B cell (primary cell): ENCODE data around the gene PSMB3. TPM values are rescaled to one million over a fixed set of nuclear protein-coding genes. Genes with fewer than 3 reads are reported as not detected.

Experiments used
- ATAC-seq: fragments of 200-7000 bp; cut with Tn5 transposase; one replicate; pipeline ENCODE4 v1.10.0; 2021; ENCODE audit warnings: low read depth, mild to moderate bottlenecking, moderate number of reproducible peaks, moderate library complexity
- CTCF ChIA-PET: fragments of 350-600 bp; sonication (Branson Sonifier 250); formaldehyde crosslinking; loops from one replicate; lab custom pipeline; 2021; ENCODE audit warnings: antibody characterized with exemption, inconsistent platforms; lab: Charles Lee
- POLR2A ChIA-PET: fragments of 350-600 bp; sonication (Branson Sonifier 250); formaldehyde crosslinking; loops from one replicate; lab custom pipeline; 2021; ENCODE audit warnings: antibody characterized with exemption; lab: Charles Lee
- DNase-seq: peaks from one replicate; pipeline ENCODE4 v3.0.0; 2013
- H2AFZ ChIP-seq: 2 replicates; pipeline ENCODE4 v1.6.1; 2012; ENCODE audit warnings: mild to moderate bottlenecking, low read depth, low read length; ENCODE audit not compliant: insufficient read depth, poor library complexity, severe bottlenecking
- H3K27ac ChIP-seq, 2 donors: 1 replicate in 1 of 2; 2 replicates in 1 of 2; pipeline ENCODE4 v1.5.1; 2012 to 2013; ENCODE audit warnings: low read length in 2 of 2, mild to moderate bottlenecking in 2 of 2, moderate library complexity in 1 of 2
- H3K27me3 ChIP-seq, 4 experiments: fragments of 200-600 bp in 1 of 4; sonication (generic) in 1 of 4; replicated peaks in 1 of 4; 1 replicate in 2 of 4; 2 replicates in 2 of 4; pipeline versions ENCODE4 v1.6.1 to v1.7.0; 2013 to 2016; ENCODE audit warnings: low read length in 3 of 4, mild to moderate bottlenecking in 2 of 4, mixed read lengths in 1 of 4, moderate library complexity in 1 of 4; ENCODE audit not compliant: insufficient read depth in 4 of 4, control insufficient read depth in 3 of 4; ENCODE audit errors: control extremely low read depth in 1 of 4
- H3K36me3 ChIP-seq, 2 experiments: replicated peaks in 1 of 2; 1 replicate in 1 of 2; 2 replicates in 1 of 2; pipeline versions ENCODE4 v1.6.1 to v1.7.1; 2013; ENCODE audit warnings: low read length in 1 of 2; ENCODE audit not compliant: insufficient read depth in 2 of 2, control insufficient read depth in 1 of 2; ENCODE audit errors: control extremely low read depth in 1 of 2, extremely low read depth in 1 of 2
- H3K4me1 ChIP-seq, 2 donors: fragments of 200-600 bp in 1 of 2; sonication (generic) in 1 of 2; 1 replicate in 1 of 2; 2 replicates in 1 of 2; pipeline versions ENCODE4 v1.5.1 to v1.6.1; 2013 to 2017; ENCODE audit warnings: low read length in 2 of 2; ENCODE audit not compliant: control insufficient read depth in 2 of 2, insufficient read depth in 2 of 2
- H3K4me2 ChIP-seq: replicated peaks from 2 replicates; pipeline ENCODE3; 2012; ENCODE audit warnings: mild to moderate bottlenecking, low read depth, low read length; ENCODE audit not compliant: poor library complexity, severe bottlenecking
- H3K4me3 ChIP-seq, 5 experiments: fragments of 200-600 bp in 1 of 5; sonication (generic) in 1 of 5; 1 replicate in 3 of 5; 2 replicates in 2 of 5; pipeline versions ENCODE4 v1.5.1 to v1.7.0; 2011 to 2016; ENCODE audit warnings: low read length in 4 of 5, mild to moderate bottlenecking in 4 of 5, low read depth in 2 of 5, control low read depth in 1 of 5, moderate library complexity in 1 of 5; ENCODE audit not compliant: insufficient read depth in 1 of 5; ENCODE audit errors: control extremely low read depth in 1 of 5, extremely low read depth in 1 of 5
- H3K79me2 ChIP-seq: fragments of 200-600 bp; sonication (generic); one replicate; pipeline ENCODE4 v1.6.0; 2016; ENCODE audit warnings: low read length; ENCODE audit not compliant: control insufficient read depth, insufficient read depth
- H3K9ac ChIP-seq: fragments of 200-600 bp; sonication (generic); 2 replicates; pipeline ENCODE4 v1.6.1; 2017; ENCODE audit warnings: mild to moderate bottlenecking, low read length, moderate library complexity
- H3K9me3 ChIP-seq, 3 donors: one replicate each; pipeline versions ENCODE4 v1.6.1 to v1.7.1; 2013; ENCODE audit warnings: low read length in 2 of 3; ENCODE audit not compliant: control insufficient read depth in 2 of 3, insufficient read depth in 1 of 3; ENCODE audit errors: control extremely low read depth in 1 of 3
- H4K20me1 ChIP-seq: 2 replicates; pipeline ENCODE4 v1.6.0; 2012; ENCODE audit warnings: mild to moderate bottlenecking, low read length; ENCODE audit not compliant: insufficient read depth, control insufficient read depth, poor library complexity, severe bottlenecking
- H3K27ac Mint-ChIP-seq: one replicate; pipeline ENCODE4 v1.8.0; 2021; ENCODE audit warnings: mixed read lengths
- H3K27me3 Mint-ChIP-seq: one replicate; pipeline ENCODE4 v1.8.0; 2021; ENCODE audit warnings: mixed read lengths
- H3K4me1 Mint-ChIP-seq: one replicate; pipeline ENCODE4 v1.8.0; 2021; ENCODE audit warnings: mixed read lengths
- H3K4me3 Mint-ChIP-seq: one replicate; pipeline ENCODE4 v1.8.0; 2021; ENCODE audit warnings: mixed read lengths
- H3K9me3 Mint-ChIP-seq: one replicate; pipeline ENCODE4 v1.8.0; 2022; ENCODE audit warnings: mixed read lengths; ENCODE audit not compliant: insufficient read depth
- CTCF ChIP-seq: fragments of 200-600 bp; IDR thresholded peaks from one replicate; pipeline ENCODE4 v1.8.0; 2022; ENCODE audit warnings: antibody characterized with exemption, mild to moderate bottlenecking
- EZH2 ChIP-seq: IDR thresholded peaks from 2 replicates; pipeline ENCODE4 v1.6.1; 2012; ENCODE audit warnings: borderline replicate concordance, low read depth, mild to moderate bottlenecking, moderate library complexity, low read length; ENCODE audit not compliant: insufficient read depth, poor library complexity, severe bottlenecking
- WGBS: methylation state at CpG from one replicate; pipeline ENCODE4 v1.1.5; 2013; ENCODE audit warnings: missing lambda C conversion rate; ENCODE audit not compliant: insufficient coverage; 5-methylcytosine and 5-hydroxymethylcytosine counted together
- intact Hi-C: fragments of 100-400 bp; cut with micrococcal nuclease; formaldehyde crosslinking; loops from one replicate; pipeline ENCODE4 v1.10.0; 2022
- polyA plus RNA-seq: library from polyadenylated mRNA; depleted of rRNA; stranded (reverse); fragments of >200 nt; gene quantifications from 2 replicates; pipeline ENCODE4 v1.2.3, GENCODE V29; 2012
- total RNA-seq, 2 donors: library from RNA; stranded (reverse); fragments of 120-200 nt in 1 of 2; gene quantifications; 1 replicate in 1 of 2; 2 replicates in 1 of 2; pipeline versions ENCODE4 v1.2.3 to v1.2.4, GENCODE V29; 2013 to 2022

The PSMB3 gene
- total and polyA plus RNA-seq, 2 donors (not counting 1 experiment from before 2014, with no cell fraction given), result 109 to 184 TPM

- no peak for ATAC-seq
- no peak for TF ChIP-seq EZH2
- no peak for TF ChIP-seq CTCF
- H3K9ac ChIP-seq, result no peak overlapping the region
- H3K4me3 ChIP-seq, result no peak overlapping the region
- no peaks in the 10 kb centered on the region for H3K27me3 Mint-ChIP-seq
- WGBS, result 100% methylated on average over 3 of the region's 10 CpGs
- peaks cover 10% of the 10 kb centered on the region for H3K79me2 ChIP-seq
- no peak overlapping the region for H3K4me2 ChIP-seq
- no peak for DNase-seq
- peaks cover 62% of the 10 kb centered on the region for H4K20me1 ChIP-seq
- POLR2A ChIA-PET, result no interaction called here
- no peak overlapping the region for H2AFZ ChIP-seq
- H3K27ac Mint-ChIP-seq, result no peak overlapping the region
- H3K4me1 ChIP-seq, result peaks cover 0 to 3% of the 10 kb centered on the region in 2 donors
- H3K27me3 ChIP-seq, result no peaks in the 10 kb centered on the region
- CTCF ChIA-PET, result interaction anchor here (1.2 kb wide), 1 partner anchor 16 kb away, joined by 5 read pairs; no protein-coding TSS in a partner anchor
- H3K27ac ChIP-seq, result no peak overlapping the region
- peaks cover 12% of the 10 kb centered on the region for H3K4me1 Mint-ChIP-seq
- peaks cover 3 to 91% of the 10 kb centered on the region in 2 experiments for H3K36me3 ChIP-seq
- H3K9me3 ChIP-seq, result no peaks in the 10 kb centered on the region
- H3K4me3 Mint-ChIP-seq, result no peak overlapping the region
- H3K9me3 Mint-ChIP-seq, result no peaks in the 10 kb centered on the region
- intact Hi-C loops, result no loop called here
These were observed 39.9 kb upstream of the PSMB3 start for GRCh38 chr17:38712593-38712992.

- WGBS, result 90% methylated on average over 7 of the region's 11 CpGs
- no peaks in the 10 kb centered on the region for H3K9me3 Mint-ChIP-seq
- H3K4me2 ChIP-seq, result no peak overlapping the region
- POLR2A ChIA-PET, result no interaction called here
- no peak overlapping the region for H3K9ac ChIP-seq
- CTCF ChIA-PET, result no interaction called here
- H2AFZ ChIP-seq, result no peak overlapping the region
- H3K27ac Mint-ChIP-seq, result no peak overlapping the region
- H3K27me3 Mint-ChIP-seq, result no peaks in the 10 kb centered on the region
- no peak overlapping the region for H3K27ac ChIP-seq
- H3K27me3 ChIP-seq, result no peaks in the 10 kb centered on the region
- H3K9me3 ChIP-seq, result no peaks in the 10 kb centered on the region
- H3K4me1 ChIP-seq, result no peaks in the 10 kb centered on the region
- no peak for TF ChIP-seq CTCF
- TF ChIP-seq EZH2, result no peak
- ATAC-seq (no peak), DNase-seq (no peak)
- no peak overlapping the region for H3K4me3 Mint-ChIP-seq
- intact Hi-C loops, result no loop called here
- H4K20me1 ChIP-seq, result peaks cover 54% of the 10 kb centered on the region
- no peak overlapping the region for H3K4me3 ChIP-seq
- peaks cover 3 to 89% of the 10 kb centered on the region in 2 experiments for H3K36me3 ChIP-seq
- H3K79me2 ChIP-seq, result peaks cover 5% of the 10 kb centered on the region
- H3K4me1 Mint-ChIP-seq, result peaks cover 5% of the 10 kb centered on the region
These were observed 39.0 kb upstream of the PSMB3 start for GRCh38 chr17:38713456-38714075.
